Breast epithelium (tissue), 4 donors: ENCODE measurements around the gene KDM4B. TPM values are rescaled to one million over a fixed set of nuclear protein-coding genes. Genes with fewer than 3 reads are reported as not detected.

Experiments
- DNase-seq, 2 donors: peaks; one replicate each; pipeline ENCODE4 v3.0.0-alpha.2; 2019; ENCODE audit warnings: low spot score in 2 of 2
- H3K27ac ChIP-seq, 2 donors: fragments of 200-600 bp; sonication (generic) in 1 of 2; one replicate each; pipeline ENCODE4 v1.5.1; 2016 to 2019; ENCODE audit warnings: mild to moderate bottlenecking in 1 of 2
- H3K27me3 ChIP-seq, 2 donors: fragments of 200-600 bp; sonication (generic) in 1 of 2; one replicate each; pipeline versions ENCODE4 v1.5.1 to v1.6.0; 2017 to 2019; ENCODE audit warnings: control low read depth in 1 of 2, mild to moderate bottlenecking in 1 of 2
- H3K36me3 ChIP-seq: fragments of 200-600 bp; one replicate; pipeline ENCODE4 v1.5.1; 2019
- H3K4me1 ChIP-seq, 2 donors: fragments of 200-600 bp; sonication (generic); one replicate each; pipeline ENCODE4 v1.5.1; 2016 to 2019; ENCODE audit warnings: control low read depth in 1 of 2
- H3K4me3 ChIP-seq, 3 donors: fragments of 200-600 bp; sonication (generic); 1 replicate in 2 of 3; 2 replicates in 1 of 3; pipeline ENCODE4 v1.5.1; 2016 to 2019; ENCODE audit warnings: mild to moderate bottlenecking in 3 of 3, moderate library complexity in 2 of 3
- H3K9me3 ChIP-seq, 2 donors: fragments of 200-600 bp; sonication (generic) in 1 of 2; one replicate each; pipeline ENCODE4 v1.5.1; 2016 to 2019; ENCODE audit warnings: control low read depth in 1 of 2
- CTCF ChIP-seq, 3 donors: fragments of 450-650 bp; IDR thresholded peaks; one replicate each; pipeline ENCODE4 v1.5.1; 2016 to 2017; ENCODE audit warnings: antibody characterized with exemption in 3 of 3, mild to moderate bottlenecking in 3 of 3, moderate library complexity in 3 of 3
- POLR2A ChIP-seq: fragments of 450-650 bp; IDR thresholded peaks from one replicate; pipeline ENCODE4 v1.6.1; 2016; ENCODE audit warnings: antibody characterized with exemption, mild to moderate bottlenecking, moderate library complexity
- POLR2AphosphoS5 ChIP-seq, 3 donors: sonication (generic); formaldehyde crosslinking; IDR thresholded peaks; one replicate each; pipeline ENCODE4 v1.6.1; 2017; ENCODE audit warnings: antibody characterized with exemption in 3 of 3
- intact Hi-C: fragments of 100-400 bp; cut with DNase I; formaldehyde crosslinking; loops from one replicate; pipeline ENCODE4 v1.15.1; 2023; ENCODE audit warnings: low total_unique reads
- total RNA-seq, 3 donors: library from RNA; depleted of rRNA; stranded (reverse); fragments of >200 nt; gene quantifications; one replicate each; pipeline ENCODE4 v1.1.0, GENCODE V29; 2016

Gene KDM4B
- total RNA-seq, 3 donors from 2014 or later: 25.0 to 55.3 (median 40.3) TPM

GRCh38 chr19:5182751-5183150, 213.8 kb downstream of the KDM4B start:
- Histone ChIP-seq H3K27ac (no peak overlapping the region), H3K27me3 (no peaks in the 10 kb centered on the region), H3K36me3 (no peaks in the 10 kb centered on the region), H3K9me3 (no peaks in the 10 kb centered on the region), H3K4me1 (no peaks in the 10 kb centered on the region), H3K4me3 (no peak overlapping the region)
- intact Hi-C loops: no loop called here
- no peak for TF ChIP-seq POLR2A
- no peak for TF ChIP-seq POLR2AphosphoS5 (IDR thresholded peaks at IDR 0.05)
- TF ChIP-seq CTCF (IDR thresholded peaks at IDR 0.05): no peak
- no peak for DNase-seq

- no peaks in the 10 kb centered on the region for H3K9me3 ChIP-seq
- no peak overlapping the region for H3K4me3 ChIP-seq
- DNase-seq: no peak
- H3K27me3 ChIP-seq: no peaks in the 10 kb centered on the region
- TF ChIP-seq CTCF (IDR thresholded peaks at IDR 0.05): no peak
- TF ChIP-seq POLR2A: no peak
- no peak for TF ChIP-seq POLR2AphosphoS5 (IDR thresholded peaks at IDR 0.05)
- H3K27ac ChIP-seq: no peak overlapping the region
- H3K4me1 ChIP-seq: no peaks in the 10 kb centered on the region
- intact Hi-C loops: no loop called here
- H3K36me3 ChIP-seq: no peaks in the 10 kb centered on the region
Observed at GRCh38 chr19:5183616-5184015, 214.7 kb downstream of the KDM4B start.

GRCh38 chr19:5184930-5185329, 216.0 kb downstream of the KDM4B start:
- intact Hi-C loops: no loop called here
- no peaks in the 10 kb centered on the region for H3K9me3 ChIP-seq
- H3K27ac ChIP-seq: no peak overlapping the region
- no peak overlapping the region for H3K4me3 ChIP-seq
- TF ChIP-seq CTCF (IDR thresholded peaks at IDR 0.05) (no peak), POLR2A (no peak), POLR2AphosphoS5 (IDR thresholded peaks at IDR 0.05) (no peak)
- no peaks in the 10 kb centered on the region for H3K4me1 ChIP-seq
- no peaks in the 10 kb centered on the region for H3K36me3 ChIP-seq
- H3K27me3 ChIP-seq: no peaks in the 10 kb centered on the region
- no peak for DNase-seq

- Histone ChIP-seq H3K27me3 (no peaks in the 10 kb centered on the region), H3K27ac (no peak overlapping the region), H3K9me3 (peaks cover 0 to 4% of the 10 kb centered on the region in 2 donors), H3K4me3 (no peak overlapping the region), H3K36me3 (no peaks in the 10 kb centered on the region), H3K4me1 (no peaks in the 10 kb centered on the region)
- DNase-seq: no peak
- intact Hi-C loops: no loop called here
- TF ChIP-seq CTCF (IDR thresholded peaks at IDR 0.05) (no peak), POLR2AphosphoS5 (IDR thresholded peaks at IDR 0.05) (no peak), POLR2A (no peak)
Observed at GRCh38 chr19:5186293-5187050, 217.6 kb downstream of the KDM4B start.

- peaks cover 0 to 4% of the 10 kb centered on the region in 2 donors for H3K9me3 ChIP-seq
- no peaks in the 10 kb centered on the region for H3K36me3 ChIP-seq
- no peak for DNase-seq
- H3K27me3 ChIP-seq: no peaks in the 10 kb centered on the region
- no peak overlapping the region for H3K4me3 ChIP-seq
- TF ChIP-seq POLR2AphosphoS5 (IDR thresholded peaks at IDR 0.05) (no peak), CTCF (IDR thresholded peaks at IDR 0.05) (no peak), POLR2A (no peak)
- intact Hi-C loops: no loop called here
- H3K27ac ChIP-seq: no peak overlapping the region
- H3K4me1 ChIP-seq: no peaks in the 10 kb centered on the region
Observed at GRCh38 chr19:5188548-5189317, 219.8 kb downstream of the KDM4B start.
